HG02885 (cell line): ENCODE results near the gene PMS1.
"Not testable (repeated sequence)": the region's sequence is repeated elsewhere in the genome, so short reads cannot be mapped to it uniquely, and the experiment has no call there.

ENCODE experiments used
- ATAC-seq: cut with Tn5 transposase; IDR thresholded peaks from one replicate; pipeline ENCODE4 v1.9.1; 2021; ENCODE audit warnings: mild to moderate bottlenecking; ENCODE audit not compliant: unreplicated experiment, poor library complexity

Gene PMS1

GRCh38 chr2:189854940-189855339 lies 70.7 kb downstream of the PMS1 start:
- no peak for ATAC-seq

- no peak for ATAC-seq
These were observed 74.0 kb downstream of the PMS1 start for GRCh38 chr2:189858291-189858690.

GRCh38 chr2:189860161-189860560 lies 75.9 kb downstream of the PMS1 start:
- no peak for ATAC-seq

GRCh38 chr2:189862751-189863150 lies 78.5 kb downstream of the PMS1 start:
- no peak for ATAC-seq

GRCh38 chr2:189865826-189866225 lies 81.6 kb downstream of the PMS1 start:
- no peak for ATAC-seq

- ATAC-seq = no peak
These were observed 82.0 kb downstream of the PMS1 start for GRCh38 chr2:189866296-189866695.

- no peak for ATAC-seq
These were observed 84.6 kb downstream of the PMS1 start for GRCh38 chr2:189868896-189869295.

GRCh38 chr2:189870381-189871085 lies 86.3 kb downstream of the PMS1 start:
- no peak for ATAC-seq

- no peak for ATAC-seq
These were observed 89.4 kb downstream of the PMS1 start for GRCh38 chr2:189873696-189874095.

GRCh38 chr2:189874586-189875320 lies 90.5 kb downstream of the PMS1 start:
- no peak for ATAC-seq

- no peak for ATAC-seq
These were observed 92.0 kb downstream of the PMS1 start for GRCh38 chr2:189876271-189876670.

- ATAC-seq = no peak
These were observed 95.4 kb downstream of the PMS1 start for GRCh38 chr2:189879716-189880081.

- ATAC-seq = no peak
These were observed 96.2 kb downstream of the PMS1 start for GRCh38 chr2:189880429-189880828.

- no peak for ATAC-seq
These were observed 96.7 kb downstream of the PMS1 start for GRCh38 chr2:189880832-189881492.

GRCh38 chr2:189885368-189885767 lies 101.1 kb downstream of the PMS1 start:
- ATAC-seq = no peak

GRCh38 chr2:189892546-189893294 lies 108.5 kb downstream of the PMS1 start:
- not testable (repeated sequence) for ATAC-seq

- ATAC-seq = no peak
These were observed 112.6 kb downstream of the PMS1 start for GRCh38 chr2:189896809-189897208.

GRCh38 chr2:189899101-189899500 lies 114.9 kb downstream of the PMS1 start:
- ATAC-seq = no peak

GRCh38 chr2:189900726-189901125 lies 116.5 kb downstream of the PMS1 start:
- ATAC-seq = no peak

GRCh38 chr2:189901664-189902063 lies 117.4 kb downstream of the PMS1 start:
- no peak for ATAC-seq

GRCh38 chr2:189913821-189914220 lies 129.6 kb downstream of the PMS1 start:
- ATAC-seq = no peak
